Astrocyte of the cerebellum (primary cell): ENCODE data around the gene MON1A.

Experiments
- DNase-seq: peaks from one replicate; pipeline ENCODE4 v3.0.0-alpha.2; 2011; ENCODE audit warnings: low read depth
- H3K4me3 ChIP-seq: 2 replicates; pipeline ENCODE4 v1.5.1; 2011; ENCODE audit warnings: mild to moderate bottlenecking, low read depth, low read length, moderate library complexity
- in situ Hi-C: cut with HindIII; loops from 2 replicates; pipeline ENCODE4 v1.10.0; 2017; ENCODE audit warnings: low sequenced_read_pairs
- TF ChIP-seq, protein P1 (sequence below): IDR thresholded peaks from 2 replicates; pipeline ENCODE4 v1.5.1; 2012; ENCODE audit warnings: low read length, low read depth, moderate library complexity, mild to moderate bottlenecking; ENCODE audit errors: missing control alignments

Gene MON1A

DNA sequence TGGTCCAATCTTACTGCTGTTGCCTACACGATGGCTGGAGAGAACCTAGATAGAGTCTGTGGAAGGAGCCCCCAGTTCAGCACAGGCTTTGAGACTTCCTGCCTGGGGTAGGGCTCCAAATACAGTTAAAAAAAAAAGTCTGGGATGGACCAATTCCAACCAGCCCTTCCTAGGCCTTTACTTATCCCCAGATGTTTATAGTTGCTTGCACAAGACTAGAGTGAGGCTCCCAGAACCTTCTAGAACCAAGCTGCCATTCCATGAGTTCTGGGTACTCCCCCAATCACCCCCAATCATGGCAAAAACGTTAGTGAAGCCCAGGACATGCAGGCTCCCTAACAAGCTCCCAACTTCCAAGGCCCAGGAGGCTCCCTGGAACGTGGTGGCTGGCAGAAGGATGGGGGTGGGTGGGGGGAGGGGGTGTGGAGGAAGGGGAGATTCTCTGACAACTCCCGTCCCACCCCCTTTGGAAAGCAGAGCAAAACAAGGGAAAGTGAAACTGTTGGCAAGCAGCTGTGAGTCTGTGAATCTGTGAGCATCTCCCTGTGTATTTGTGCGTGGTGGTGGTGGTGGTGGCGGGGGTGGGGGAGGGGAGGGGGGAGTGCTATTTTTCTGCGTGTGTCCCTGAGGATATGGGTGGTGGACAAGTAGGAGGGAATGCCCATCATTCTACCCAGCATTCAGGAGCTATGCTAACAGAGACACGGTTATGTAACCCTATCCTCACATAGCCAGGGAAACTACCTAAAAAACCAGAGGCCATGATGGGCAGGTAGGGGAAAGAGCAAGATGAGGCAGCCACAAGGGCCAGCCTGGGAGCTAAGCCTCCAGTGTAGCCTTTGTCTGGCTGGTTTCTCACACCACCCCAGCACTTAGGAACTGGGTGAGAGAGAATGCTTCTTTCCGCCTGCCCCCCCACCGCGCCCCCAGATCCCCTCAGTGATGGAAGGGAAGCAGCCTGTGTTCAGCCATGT is 28.0 kb downstream of the MON1A start:
- TF ChIP-seq, protein P1, sequence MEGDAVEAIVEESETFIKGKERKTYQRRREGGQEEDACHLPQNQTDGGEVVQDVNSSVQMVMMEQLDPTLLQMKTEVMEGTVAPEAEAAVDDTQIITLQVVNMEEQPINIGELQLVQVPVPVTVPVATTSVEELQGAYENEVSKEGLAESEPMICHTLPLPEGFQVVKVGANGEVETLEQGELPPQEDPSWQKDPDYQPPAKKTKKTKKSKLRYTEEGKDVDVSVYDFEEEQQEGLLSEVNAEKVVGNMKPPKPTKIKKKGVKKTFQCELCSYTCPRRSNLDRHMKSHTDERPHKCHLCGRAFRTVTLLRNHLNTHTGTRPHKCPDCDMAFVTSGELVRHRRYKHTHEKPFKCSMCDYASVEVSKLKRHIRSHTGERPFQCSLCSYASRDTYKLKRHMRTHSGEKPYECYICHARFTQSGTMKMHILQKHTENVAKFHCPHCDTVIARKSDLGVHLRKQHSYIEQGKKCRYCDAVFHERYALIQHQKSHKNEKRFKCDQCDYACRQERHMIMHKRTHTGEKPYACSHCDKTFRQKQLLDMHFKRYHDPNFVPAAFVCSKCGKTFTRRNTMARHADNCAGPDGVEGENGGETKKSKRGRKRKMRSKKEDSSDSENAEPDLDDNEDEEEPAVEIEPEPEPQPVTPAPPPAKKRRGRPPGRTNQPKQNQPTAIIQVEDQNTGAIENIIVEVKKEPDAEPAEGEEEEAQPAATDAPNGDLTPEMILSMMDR, result no peak
- DNase-seq, result no peak
- in situ Hi-C loops, result no loop called here
- H3K4me3 ChIP-seq, result no peak overlapping the region

DNA sequence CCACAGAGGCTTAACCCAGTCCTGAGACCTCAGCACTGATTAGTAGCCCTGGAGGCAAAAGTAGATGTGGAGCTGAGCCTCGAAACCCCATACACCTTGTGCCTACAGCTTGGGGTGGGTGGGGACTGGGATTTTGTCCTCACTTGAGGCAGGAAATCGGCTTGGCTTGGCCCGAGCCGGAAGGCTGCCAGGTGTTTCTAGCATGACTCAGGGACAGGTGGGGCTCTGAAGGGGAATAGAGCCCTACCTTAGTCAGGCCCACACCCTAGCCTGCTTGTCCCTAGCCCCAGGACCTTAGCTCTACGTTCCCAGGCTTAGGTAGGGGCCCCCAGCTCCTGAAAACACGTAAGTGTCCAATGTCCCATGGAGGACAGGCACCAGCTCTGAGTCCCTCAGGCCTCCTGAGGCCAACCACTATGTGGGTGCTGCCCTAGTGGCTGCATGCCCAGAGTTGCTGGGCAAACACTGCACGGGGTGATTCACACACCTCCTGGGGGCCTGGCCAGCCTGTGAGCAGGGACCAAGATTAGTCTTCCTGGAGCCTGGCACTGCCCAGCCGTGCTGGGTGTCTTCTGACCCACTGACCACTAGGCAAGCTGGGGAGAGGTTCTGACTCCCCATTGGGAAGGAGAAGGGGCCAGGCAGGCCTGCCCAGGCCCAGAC is 29.0 kb downstream of the MON1A start:
- no peak for DNase-seq
- TF ChIP-seq, protein P1, result no peak
- in situ Hi-C loops, result no loop called here
- H3K4me3 ChIP-seq, result no peak overlapping the region

DNA sequence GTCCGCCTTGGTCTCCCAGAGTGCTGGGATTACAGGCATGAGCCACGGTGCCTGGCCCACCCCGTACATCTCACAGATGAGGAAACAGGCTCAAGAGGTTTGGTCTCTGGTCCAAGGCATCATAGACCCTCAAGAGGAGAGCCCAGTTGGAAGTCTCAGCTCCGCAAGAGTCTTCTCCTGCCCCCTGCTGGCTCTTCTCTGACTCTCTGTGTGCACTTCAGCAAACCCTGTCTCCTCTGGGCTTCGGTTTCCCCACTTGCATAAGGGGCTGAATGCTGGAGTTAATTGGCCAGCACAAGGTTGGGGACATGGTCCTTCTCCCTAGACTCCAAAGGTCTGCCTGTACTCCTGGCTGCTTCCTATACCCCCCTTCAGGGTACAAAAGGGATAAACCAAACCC is 29.8 kb downstream of the MON1A start:
- no peak overlapping the region for H3K4me3 ChIP-seq
- no peak for DNase-seq
- in situ Hi-C loops, result no loop called here
- TF ChIP-seq, protein P1, result no peak

DNA sequence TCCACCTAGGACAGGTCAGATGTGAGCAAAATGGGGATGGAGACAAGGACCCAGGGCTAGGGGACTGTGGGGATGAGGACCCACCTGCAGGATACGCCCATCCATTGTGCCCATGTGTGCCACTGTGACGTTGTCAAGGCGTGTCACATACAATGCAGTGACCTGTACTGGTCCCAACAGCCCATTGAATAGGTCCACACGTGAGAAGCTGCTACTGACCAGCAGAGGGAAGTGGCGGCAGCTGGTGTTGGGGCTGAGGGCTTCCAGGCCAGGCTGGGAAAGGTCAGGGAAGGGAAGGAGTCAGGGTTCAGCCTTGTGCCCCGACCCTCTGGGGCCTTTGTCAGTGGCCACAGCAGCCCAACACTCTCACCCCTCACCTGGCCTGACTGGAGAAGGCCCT is 30.6 kb downstream of the MON1A start:
- in situ Hi-C loops, result no loop called here
- no peak overlapping the region for H3K4me3 ChIP-seq
- DNase-seq, result no peak
- TF ChIP-seq, protein P1, result no peak

DNA sequence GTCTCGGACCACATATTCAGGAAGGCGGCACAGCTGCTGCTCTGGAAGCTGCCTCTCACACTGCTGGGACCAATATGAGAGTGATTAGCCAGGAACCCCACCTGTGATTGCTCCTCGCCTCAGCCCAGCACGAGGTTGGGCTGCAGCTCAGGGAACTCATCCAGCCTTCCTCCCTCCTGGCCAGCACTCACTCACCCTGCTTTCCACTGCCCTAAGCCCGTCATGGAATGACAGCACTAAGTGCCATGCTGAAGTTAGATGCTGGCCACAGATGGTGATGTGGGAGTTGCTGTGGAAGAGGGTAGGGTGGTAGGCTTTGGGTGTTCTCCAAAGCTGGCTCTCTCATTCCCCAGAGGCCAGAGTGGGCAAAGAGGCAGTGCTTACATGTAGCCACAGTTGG is 33.3 kb downstream of the MON1A start:
- in situ Hi-C loops, result no loop called here
- H3K4me3 ChIP-seq, result no peak overlapping the region
- TF ChIP-seq, protein P1, result no peak
- no peak for DNase-seq

DNA sequence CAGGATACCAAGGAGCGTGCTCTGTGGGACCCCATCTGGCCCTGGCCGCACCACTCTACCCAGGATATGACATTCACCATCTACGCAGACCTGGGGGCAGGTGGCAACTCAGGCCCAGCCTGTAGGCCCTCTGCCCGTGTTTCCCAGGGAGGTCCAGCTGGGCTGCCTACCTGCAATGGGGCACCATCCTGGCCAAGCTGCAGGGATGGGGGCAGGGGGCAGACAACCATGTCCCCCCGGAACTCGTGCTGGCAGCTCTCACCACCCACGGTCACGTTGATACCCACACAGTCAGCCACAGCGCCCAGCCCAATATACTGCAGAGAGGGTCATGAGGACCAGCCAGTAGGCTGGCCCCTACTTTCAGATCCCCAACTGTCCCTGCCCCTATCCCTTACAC is 33.8 kb downstream of the MON1A start:
- no peak overlapping the region for H3K4me3 ChIP-seq
- TF ChIP-seq, protein P1, result no peak
- no peak for DNase-seq
- in situ Hi-C loops, result no loop called here
